ENCODE measurements around the gene ACY1.

The ACY1 gene

DNA sequence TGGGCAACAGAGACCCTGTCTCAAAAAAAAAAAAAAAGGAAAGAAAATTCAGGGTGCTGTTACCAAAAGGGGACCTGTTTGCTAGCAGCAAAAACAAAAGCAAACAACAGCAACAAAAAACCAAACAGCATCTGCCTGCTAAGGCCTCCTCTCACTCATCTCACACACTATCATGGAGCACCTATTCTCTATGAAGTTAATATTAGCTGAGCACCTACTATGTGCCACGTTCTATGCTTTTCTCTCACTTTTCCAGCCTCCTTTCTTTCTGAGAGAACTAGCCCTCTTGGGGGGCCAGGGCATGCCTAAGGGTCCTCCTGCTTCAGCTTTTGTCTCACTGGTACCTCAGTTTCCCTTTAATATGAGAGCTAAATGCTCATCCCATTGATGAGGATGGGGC is 28.6 kb upstream of the ACY1 start:
- no peak for DNase-seq (ENCODE audit: low spot score)
- H3K36me3 Mint-ChIP-seq (ENCODE audit: low read depth), result peaks cover 3% of the 10 kb centered on the region
- H3K4me1 Mint-ChIP-seq (ENCODE audit: low read depth), result no peaks in the 10 kb centered on the region
- no peak overlapping the region for H3K4me3 Mint-ChIP-seq
- no peaks in the 10 kb centered on the region for H3K9me3 Mint-ChIP-seq
- no peak overlapping the region for H3K27ac Mint-ChIP-seq
- H3K27me3 Mint-ChIP-seq (ENCODE audit: low read depth), result peaks cover 33% of the 10 kb centered on the region

DNA sequence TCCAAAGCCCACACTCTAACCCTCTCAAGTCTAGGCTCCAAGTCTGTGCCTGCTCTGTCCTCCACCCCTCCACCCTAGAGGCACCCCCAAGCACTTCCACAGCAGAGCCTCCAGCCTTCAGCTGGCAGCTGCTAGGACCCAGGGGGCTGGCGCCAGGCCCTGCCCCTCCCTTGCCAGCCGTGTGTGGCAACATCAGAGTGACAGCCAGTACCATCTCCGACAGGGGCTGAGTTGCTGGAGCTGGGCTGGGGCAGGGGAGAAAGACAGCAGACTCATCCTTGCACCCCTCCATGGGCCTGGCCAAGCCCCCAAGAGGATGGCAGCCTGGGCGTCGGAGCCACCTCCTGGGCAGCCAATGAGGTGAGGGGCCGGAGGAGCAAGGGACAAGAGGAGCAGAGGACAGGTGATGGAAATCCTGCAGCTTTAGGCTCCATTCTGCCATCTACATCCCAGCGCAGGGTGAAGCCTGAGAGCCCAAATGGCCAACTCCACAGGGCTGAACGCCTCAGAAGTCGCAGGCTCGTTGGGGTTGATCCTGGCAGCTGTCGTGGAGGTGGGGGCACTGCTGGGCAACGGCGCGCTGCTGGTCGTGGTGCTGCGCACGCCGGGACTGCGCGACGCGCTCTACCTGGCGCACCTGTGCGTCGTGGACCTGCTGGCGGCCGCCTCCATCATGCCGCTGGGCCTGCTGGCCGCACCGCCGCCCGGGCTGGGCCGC is 28.0 kb upstream of the ACY1 start, which contains the start of gene GPR62:
TSS of gene GPR62 (plus strand) at position 207 of the 718 bp plus-strand sequence. CDS start at position 479, 272 bp downstream.
- no peaks in the 10 kb centered on the region for H3K9me3 Mint-ChIP-seq
- no peak for DNase-seq (ENCODE audit: low spot score)
- no peak within 1 kb of the TSS for H3K27ac Mint-ChIP-seq
- H3K4me3 Mint-ChIP-seq, result no peak within 1 kb of the TSS
- H3K36me3 Mint-ChIP-seq (ENCODE audit: low read depth), result peaks cover 3% of the 10 kb centered on the region
- H3K27me3 Mint-ChIP-seq (ENCODE audit: low read depth), result peaks cover 33% of the 10 kb centered on the region
- no peaks in the 10 kb centered on the region for H3K4me1 Mint-ChIP-seq (ENCODE audit: low read depth)

DNA sequence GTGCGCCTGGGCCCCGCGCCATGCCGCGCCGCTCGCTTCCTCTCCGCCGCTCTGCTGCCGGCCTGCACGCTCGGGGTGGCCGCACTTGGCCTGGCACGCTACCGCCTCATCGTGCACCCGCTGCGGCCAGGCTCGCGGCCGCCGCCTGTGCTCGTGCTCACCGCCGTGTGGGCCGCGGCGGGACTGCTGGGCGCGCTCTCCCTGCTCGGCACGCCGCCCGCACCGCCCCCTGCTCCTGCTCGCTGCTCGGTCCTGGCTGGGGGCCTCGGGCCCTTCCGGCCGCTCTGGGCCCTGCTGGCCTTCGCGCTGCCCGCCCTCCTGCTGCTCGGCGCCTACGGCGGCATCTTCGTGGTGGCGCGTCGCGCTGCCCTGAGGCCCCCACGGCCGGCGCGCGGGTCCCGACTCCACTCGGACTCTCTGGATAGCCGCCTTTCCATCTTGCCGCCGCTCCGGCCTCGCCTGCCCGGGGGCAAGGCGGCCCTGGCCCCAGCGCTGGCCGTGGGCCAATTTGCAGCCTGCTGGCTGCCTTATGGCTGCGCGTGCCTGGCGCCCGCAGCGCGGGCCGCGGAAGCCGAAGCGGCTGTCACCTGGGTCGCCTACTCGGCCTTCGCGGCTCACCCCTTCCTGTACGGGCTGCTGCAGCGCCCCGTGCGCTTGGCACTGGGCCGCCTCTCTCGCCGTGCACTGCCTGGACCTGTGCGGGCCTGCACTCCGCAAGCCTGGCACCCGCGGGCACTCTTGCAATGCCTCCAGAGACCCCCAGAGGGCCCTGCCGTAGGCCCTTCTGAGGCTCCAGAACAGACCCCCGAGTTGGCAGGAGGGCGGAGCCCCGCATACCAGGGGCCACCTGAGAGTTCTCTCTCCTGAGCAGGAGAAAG is 27.2 kb upstream of the ACY1 start:
- no peak for DNase-seq (ENCODE audit: low spot score)
- H3K9me3 Mint-ChIP-seq, result no peaks in the 10 kb centered on the region
- H3K27ac Mint-ChIP-seq, result no peak overlapping the region
- no peaks in the 10 kb centered on the region for H3K4me1 Mint-ChIP-seq (ENCODE audit: low read depth)
- no peak overlapping the region for H3K4me3 Mint-ChIP-seq
- H3K36me3 Mint-ChIP-seq (ENCODE audit: low read depth), result peaks cover 3% of the 10 kb centered on the region
- H3K27me3 Mint-ChIP-seq (ENCODE audit: low read depth), result peaks cover 33% of the 10 kb centered on the region

DNA sequence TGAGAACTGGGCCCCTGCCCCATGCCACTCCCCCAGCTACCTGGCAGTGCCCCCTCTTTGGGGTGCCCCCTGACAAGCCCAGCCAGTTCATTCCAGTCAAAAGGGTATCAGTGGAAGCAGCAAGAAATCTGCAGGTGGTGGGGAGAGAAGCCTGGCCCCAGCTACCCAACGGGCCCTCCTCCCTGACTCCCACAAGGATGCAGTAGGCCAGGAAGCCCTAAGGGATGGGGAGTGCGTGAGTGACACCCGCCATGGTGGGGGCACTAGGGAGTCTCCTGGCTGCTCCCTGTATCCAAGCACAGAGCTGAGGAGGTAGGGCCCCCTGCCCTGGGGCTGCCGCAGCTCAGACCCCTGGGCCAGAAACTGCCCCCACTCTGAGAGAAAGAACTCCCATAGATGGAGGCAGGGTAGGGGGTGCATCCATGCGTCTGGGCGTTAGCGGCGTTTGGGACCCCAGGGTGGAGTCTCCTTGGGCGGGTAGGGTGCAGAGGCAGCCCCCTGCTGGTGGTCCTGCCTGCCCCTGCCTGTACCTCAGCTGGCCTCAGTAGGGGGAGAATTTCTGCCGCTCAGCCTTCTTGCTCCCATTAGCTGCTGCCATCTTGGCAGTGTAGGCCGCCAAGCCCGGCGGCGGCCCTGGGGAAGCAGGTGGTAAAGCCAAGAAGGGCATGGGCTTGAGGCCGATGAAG is 25.7 kb upstream of the ACY1 start:
- DNase-seq (ENCODE audit: low spot score), result no peak
- Mint-ChIP-seq H3K4me1 (ENCODE audit: low read depth) (no peaks in the 10 kb centered on the region), H3K27ac (no peak overlapping the region), H3K4me3 (no peak overlapping the region), H3K36me3 (ENCODE audit: low read depth) (peaks cover 3% of the 10 kb centered on the region), H3K9me3 (no peaks in the 10 kb centered on the region), H3K27me3 (ENCODE audit: low read depth) (peaks cover 31% of the 10 kb centered on the region)

DNA sequence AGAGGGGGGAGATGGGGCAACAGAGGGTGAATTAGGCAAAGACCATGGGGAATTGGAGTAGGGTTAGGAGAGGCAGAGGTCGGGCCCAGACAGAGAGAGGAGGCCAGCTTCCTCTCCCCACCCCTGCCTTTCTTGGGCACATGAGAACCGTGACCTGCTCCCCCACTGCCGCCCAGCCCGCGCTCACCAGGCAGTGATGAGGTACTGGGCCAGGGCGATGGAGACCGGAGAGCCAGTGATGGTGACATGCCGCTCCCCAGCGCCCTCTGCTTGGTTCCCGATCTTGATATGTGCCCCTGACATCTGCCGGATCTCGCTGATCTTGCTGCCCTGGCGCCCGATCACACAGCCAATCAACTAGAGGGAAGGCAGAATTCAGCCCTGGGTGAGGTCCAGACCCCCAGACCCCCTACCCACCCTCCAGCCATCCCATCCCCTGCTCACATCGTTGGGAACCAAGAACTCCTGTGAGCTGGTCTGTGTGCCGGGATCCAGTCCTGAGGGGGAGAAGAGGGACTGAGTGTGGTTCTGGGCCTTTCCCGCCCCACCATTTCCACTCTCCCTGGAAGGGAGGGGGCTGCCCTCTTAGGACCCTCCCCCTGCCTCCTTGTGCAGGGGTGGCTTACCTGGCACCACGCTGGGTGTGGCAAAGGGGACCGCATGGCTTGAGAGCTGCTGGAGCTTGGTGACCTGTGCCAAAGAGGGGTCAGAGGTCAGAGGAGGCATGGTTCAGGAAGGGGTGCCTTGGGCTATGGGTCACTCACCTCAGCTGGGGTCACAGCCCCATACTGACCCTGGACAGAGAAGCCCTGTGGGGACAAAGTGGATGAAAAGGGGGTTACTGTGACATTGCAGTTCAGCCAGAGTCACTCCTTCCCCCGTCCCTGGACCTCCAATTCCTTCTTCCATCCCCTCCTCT is 24.5 kb upstream of the ACY1 start:
- H3K27me3 Mint-ChIP-seq (ENCODE audit: low read depth), result peaks cover 21% of the 10 kb centered on the region
- DNase-seq (ENCODE audit: low spot score), result no peak
- H3K4me1 Mint-ChIP-seq (ENCODE audit: low read depth), result no peaks in the 10 kb centered on the region
- no peak overlapping the region for H3K27ac Mint-ChIP-seq
- H3K4me3 Mint-ChIP-seq, result no peak overlapping the region
- no peaks in the 10 kb centered on the region for H3K9me3 Mint-ChIP-seq
- H3K36me3 Mint-ChIP-seq (ENCODE audit: low read depth), result peaks cover 3% of the 10 kb centered on the region

DNA sequence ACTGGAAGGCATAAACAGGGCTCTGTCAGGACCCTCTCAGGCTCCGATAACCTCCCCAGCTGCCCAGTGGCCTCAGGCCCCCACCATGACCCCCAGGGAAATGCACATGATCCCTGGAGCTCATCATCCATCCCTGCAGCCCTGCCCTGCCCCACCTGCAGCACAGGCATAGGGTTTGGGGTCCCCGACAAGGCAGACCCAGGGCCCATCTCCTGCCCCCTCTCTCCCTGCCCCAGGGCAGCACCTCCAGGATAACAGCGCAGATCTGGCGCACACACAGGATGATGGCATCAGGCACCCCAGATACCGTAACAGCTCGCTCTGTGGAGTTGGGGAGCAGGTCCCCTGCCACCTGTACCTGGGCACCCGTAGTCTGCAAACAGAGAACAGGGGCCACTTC is 23.7 kb upstream of the ACY1 start:
- Mint-ChIP-seq H3K9me3 (no peaks in the 10 kb centered on the region), H3K27me3 (ENCODE audit: low read depth) (peaks cover 13% of the 10 kb centered on the region), H3K27ac (no peak overlapping the region), H3K4me1 (ENCODE audit: low read depth) (no peaks in the 10 kb centered on the region), H3K36me3 (ENCODE audit: low read depth) (peaks cover 3% of the 10 kb centered on the region), H3K4me3 (no peak overlapping the region)
- DNase-seq (ENCODE audit: low spot score), result no peak

DNA sequence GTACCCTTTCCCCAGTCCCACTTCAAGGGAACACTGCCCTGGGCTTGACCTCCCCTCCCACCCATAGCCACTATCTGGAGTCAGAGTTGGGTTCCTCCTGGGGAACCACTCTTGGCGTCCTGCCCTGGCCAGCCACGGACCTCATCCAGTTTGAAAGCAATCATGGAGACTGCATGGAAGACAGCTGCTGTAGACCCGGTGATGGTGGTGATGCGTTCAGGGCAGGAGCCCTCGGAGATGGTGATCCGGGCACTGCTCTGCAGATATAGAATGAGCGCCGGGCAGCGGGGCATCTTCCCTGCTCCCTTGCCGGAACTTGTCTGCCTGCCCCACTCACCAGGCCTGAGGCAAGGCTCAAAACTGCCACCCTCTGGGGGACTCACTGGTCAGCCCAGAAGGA is 22.9 kb upstream of the ACY1 start:
- no peak for DNase-seq (ENCODE audit: low spot score)
- H3K27me3 Mint-ChIP-seq (ENCODE audit: low read depth), result peaks cover 8% of the 10 kb centered on the region
- no peaks in the 10 kb centered on the region for H3K9me3 Mint-ChIP-seq
- H3K36me3 Mint-ChIP-seq (ENCODE audit: low read depth), result peaks cover 3% of the 10 kb centered on the region
- no peak overlapping the region for H3K27ac Mint-ChIP-seq
- no peak overlapping the region for H3K4me3 Mint-ChIP-seq
- no peaks in the 10 kb centered on the region for H3K4me1 Mint-ChIP-seq (ENCODE audit: low read depth)

DNA sequence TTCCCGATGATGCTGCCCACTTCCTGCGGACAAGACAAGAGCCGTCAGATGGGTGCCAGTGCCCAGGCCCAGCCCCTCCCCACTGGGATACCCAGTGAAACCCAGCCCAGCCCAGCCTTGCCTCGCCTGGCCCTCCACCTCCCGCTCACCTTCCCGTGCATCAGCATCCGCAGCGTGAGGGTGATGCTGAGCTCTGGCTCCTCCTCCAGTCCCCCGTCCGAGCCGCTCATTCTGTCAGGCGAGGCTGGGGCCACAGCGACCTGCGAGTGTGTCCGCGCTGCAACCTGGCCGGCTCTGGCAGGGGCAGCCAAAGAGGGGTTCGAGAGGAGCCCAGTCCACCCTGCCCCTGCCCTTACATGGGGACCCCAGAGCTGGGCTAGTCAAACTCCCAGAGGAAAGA is 22.3 kb upstream of the ACY1 start:
- Mint-ChIP-seq H3K4me3 (no peak overlapping the region), H3K9me3 (no peaks in the 10 kb centered on the region), H3K36me3 (ENCODE audit: low read depth) (peaks cover 3% of the 10 kb centered on the region), H3K27ac (no peak overlapping the region), H3K27me3 (ENCODE audit: low read depth) (peaks cover 8% of the 10 kb centered on the region), H3K4me1 (ENCODE audit: low read depth) (no peaks in the 10 kb centered on the region)
- DNase-seq (ENCODE audit: low spot score), result no peak

DNA sequence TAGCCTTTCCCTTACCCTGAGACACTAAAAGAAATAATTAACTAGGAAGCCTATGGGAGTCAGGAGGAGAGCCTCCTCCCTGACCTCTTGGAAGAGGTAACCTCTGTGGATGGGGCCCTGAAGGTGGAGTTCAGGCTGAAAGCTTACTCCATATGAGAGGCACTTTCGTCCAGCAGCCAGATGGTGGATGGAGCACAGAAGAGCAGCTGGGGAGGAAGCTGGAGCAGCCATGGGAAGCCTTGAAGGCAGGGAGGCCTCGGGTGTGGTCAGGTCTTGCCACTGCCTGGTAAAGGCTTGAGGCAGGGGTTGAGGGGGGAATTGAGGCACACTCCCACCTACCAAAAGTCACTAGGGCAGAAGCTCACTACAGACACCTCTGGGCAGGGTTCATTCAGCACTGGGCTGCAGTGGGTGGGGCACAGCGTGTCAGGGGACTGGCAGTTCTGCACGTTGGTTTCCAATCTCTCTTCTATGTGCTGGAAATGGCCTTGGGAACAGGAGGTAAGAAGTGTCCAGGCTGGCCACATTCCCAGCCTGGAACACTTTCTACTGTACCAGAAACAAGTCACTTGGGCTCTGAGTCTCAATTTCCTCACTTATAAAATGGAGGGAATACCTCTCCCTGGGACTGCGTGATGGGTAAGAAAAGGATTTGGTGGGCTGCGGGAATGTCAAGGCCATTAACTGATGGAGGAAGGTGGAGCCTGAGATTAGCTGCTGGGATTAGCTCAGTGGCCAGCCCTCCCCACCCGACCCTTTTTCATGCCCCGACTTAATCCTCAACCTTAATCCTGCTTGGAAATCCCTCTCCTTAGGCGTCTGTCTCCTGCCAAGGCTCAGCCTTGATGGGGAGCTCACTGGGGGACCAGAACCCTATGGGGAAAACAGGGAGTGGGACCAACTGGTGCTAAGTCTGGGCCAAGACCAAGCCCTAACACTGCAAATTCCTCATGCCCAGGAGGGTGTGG is 21.4 kb upstream of the ACY1 start:
- Mint-ChIP-seq H3K36me3 (ENCODE audit: low read depth) (peaks cover 3% of the 10 kb centered on the region), H3K27ac (no peak overlapping the region), H3K4me3 (no peak overlapping the region), H3K4me1 (ENCODE audit: low read depth) (peaks cover 2% of the 10 kb centered on the region), H3K27me3 (ENCODE audit: low read depth) (peaks cover 3% of the 10 kb centered on the region), H3K9me3 (no peaks in the 10 kb centered on the region)
- DNase-seq (ENCODE audit: low spot score), result no peak

DNA sequence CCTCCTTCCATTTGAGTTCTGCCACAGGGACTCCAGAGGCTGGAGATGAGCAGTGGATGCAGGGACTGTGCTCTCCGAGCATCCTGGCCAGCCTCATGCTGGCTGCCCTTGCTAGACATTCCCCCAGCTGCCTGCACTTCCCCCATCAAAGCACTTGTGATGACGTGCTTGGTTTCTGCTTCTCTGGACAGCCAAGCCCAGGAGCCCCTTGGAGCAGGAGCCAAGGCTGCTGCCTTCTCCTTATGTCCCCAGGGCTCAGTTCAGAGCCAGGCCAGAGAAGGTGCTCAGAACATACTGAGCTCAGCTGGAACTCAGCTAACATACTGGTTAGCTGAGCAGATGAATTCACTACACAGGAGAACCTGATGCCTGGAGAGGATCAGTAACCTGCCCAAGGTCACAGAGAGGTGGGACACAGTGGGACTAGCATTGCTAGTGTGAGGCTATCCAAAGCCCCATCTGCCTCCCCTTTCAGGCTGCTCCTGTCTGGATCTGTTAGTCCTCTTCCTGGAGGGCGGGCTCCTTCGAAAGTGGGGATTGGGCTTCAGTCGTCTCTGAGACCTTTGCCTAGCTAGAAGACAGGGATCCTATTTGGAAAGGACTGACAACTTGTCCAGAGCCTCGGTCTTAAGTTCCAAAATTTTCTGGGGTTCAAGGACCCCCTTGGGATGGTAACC is 20.3 kb upstream of the ACY1 start:
- no peak for DNase-seq (ENCODE audit: low spot score)
- Mint-ChIP-seq H3K4me1 (ENCODE audit: low read depth) (peaks cover 2% of the 10 kb centered on the region), H3K36me3 (ENCODE audit: low read depth) (peaks cover 3% of the 10 kb centered on the region), H3K27ac (no peak overlapping the region), H3K9me3 (no peaks in the 10 kb centered on the region), H3K27me3 (ENCODE audit: low read depth) (peaks cover 2% of the 10 kb centered on the region), H3K4me3 (no peak overlapping the region)

DNA sequence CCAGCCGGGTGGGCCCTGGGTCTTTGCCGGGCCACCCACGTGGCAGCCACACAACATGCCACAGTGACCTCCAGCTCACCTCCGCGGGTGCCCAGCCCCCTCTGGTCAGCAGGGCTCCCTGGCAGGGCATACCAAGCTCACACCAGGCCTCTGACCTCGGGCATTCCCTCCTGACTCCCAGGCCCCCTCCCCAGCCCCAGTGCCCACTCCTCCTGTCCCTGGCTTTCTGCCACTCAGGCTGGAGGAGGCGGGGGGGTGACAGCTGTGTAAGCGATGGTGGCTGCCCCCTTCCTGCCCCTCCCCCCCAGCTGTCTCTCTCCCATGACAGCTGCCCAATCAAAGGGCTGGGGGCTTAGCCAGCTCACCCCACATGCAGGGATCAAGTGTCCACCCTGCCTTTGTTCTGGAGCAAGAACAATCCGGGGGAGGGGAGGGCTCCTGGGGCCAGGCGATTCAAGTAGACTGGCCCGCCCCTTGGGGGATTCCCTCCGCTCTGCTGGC is 19.3 kb upstream of the ACY1 start:
- DNase-seq (ENCODE audit: low spot score), result no peak
- Mint-ChIP-seq H3K36me3 (ENCODE audit: low read depth) (peaks cover 1% of the 10 kb centered on the region), H3K27me3 (ENCODE audit: low read depth) (peaks cover 2% of the 10 kb centered on the region), H3K4me3 (no peak overlapping the region), H3K4me1 (ENCODE audit: low read depth) (peaks cover 6% of the 10 kb centered on the region), H3K27ac (no peak overlapping the region), H3K9me3 (no peaks in the 10 kb centered on the region)

DNA sequence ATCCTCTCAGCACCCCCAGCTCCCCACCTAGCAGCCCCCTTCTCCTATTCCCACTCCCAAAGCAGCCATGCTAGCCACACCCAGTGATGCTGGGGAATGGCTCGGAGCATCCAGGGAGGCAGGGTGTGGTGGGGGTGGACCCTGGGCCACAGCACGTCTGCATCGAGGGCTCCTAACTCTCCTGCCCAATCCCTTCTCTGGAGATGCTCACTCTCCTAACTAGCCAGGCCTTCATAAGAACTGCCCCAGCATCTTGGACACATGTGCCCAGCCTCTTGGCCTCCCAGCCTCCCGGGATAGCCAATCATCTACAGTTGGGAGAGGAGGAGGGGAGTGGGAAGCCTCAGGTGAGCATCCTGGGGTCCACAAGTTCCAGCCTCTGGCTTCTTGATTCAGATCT is 18.8 kb upstream of the ACY1 start:
- peaks cover 8% of the 10 kb centered on the region for H3K4me1 Mint-ChIP-seq (ENCODE audit: low read depth)
- DNase-seq (ENCODE audit: low spot score), result no peak
- H3K27ac Mint-ChIP-seq, result no peak overlapping the region
- peaks cover 2% of the 10 kb centered on the region for H3K27me3 Mint-ChIP-seq (ENCODE audit: low read depth)
- H3K4me3 Mint-ChIP-seq, result no peak overlapping the region
- H3K36me3 Mint-ChIP-seq (ENCODE audit: low read depth), result peaks cover 3% of the 10 kb centered on the region
- no peaks in the 10 kb centered on the region for H3K9me3 Mint-ChIP-seq

All from T-helper 2 cell treated with Interferon-gamma antibody and Interleukin-4, amounts not matched to agents 5 μg/mL and 100 μg/mL, for 36 hours (primary cell).